Tibial artery (tissue), 4 donors: Measurements from ENCODE around the gene NPNT.

Source experiments
- DNase-seq, 2 donors: peaks; one replicate each; pipeline ENCODE4 v3.0.0-alpha.2; 2019
- H3K27ac ChIP-seq, 2 donors: fragments of 200-600 bp; sonication (generic) in 1 of 2; 1 replicate in 1 of 2; 2 replicates in 1 of 2; pipeline ENCODE4 v1.5.1; 2018 to 2019; ENCODE audit warnings: mild to moderate bottlenecking in 1 of 2
- H3K27me3 ChIP-seq, 2 donors: fragments of 200-600 bp; sonication (generic) in 1 of 2; one replicate each; pipeline versions ENCODE4 v1.5.1 to v1.6.0; 2016 to 2019
- H3K36me3 ChIP-seq, 3 donors: fragments of 200-600 bp; sonication (generic) in 2 of 3; one replicate each; pipeline ENCODE4 v1.5.1; 2016 to 2019; ENCODE audit warnings: mild to moderate bottlenecking in 2 of 3
- H3K4me1 ChIP-seq, 4 donors: fragments of 200-600 bp; sonication (generic) in 2 of 4; 1 replicate in 3 of 4; 2 replicates in 1 of 4; pipeline ENCODE4 v1.5.1; 2016 to 2019
- H3K4me3 ChIP-seq, 2 donors: fragments of 200-600 bp; sonication (generic) in 1 of 2; 1 replicate in 1 of 2; 2 replicates in 1 of 2; pipeline ENCODE4 v1.5.1; 2018 to 2019; ENCODE audit warnings: mild to moderate bottlenecking in 2 of 2
- H3K9me3 ChIP-seq, 3 donors: fragments of 200-600 bp; sonication (generic) in 1 of 3; one replicate each; pipeline ENCODE4 v1.5.1; 2016 to 2019
- CTCF ChIP-seq, 2 experiments: fragments of 200-600 bp in 1 of 2; fragments of 450-650 bp in 1 of 2; IDR thresholded peaks; one replicate each; pipeline ENCODE4 v1.5.1; 2017 to 2019; ENCODE audit warnings: antibody characterized with exemption in 2 of 2, mild to moderate bottlenecking in 1 of 2, moderate library complexity in 1 of 2
- intact Hi-C: fragments of 100-400 bp; cut with DNase I; formaldehyde crosslinking; loops from one replicate; pipeline ENCODE4 v1.15.0; 2023; ENCODE audit warnings: low total_unique reads

NPNT gene

GRCh38 chr4:105994061-105994460, 98.8 kb downstream of the NPNT start:
- H3K27ac ChIP-seq, result no peak overlapping the region
- TF ChIP-seq CTCF (IDR thresholded peaks at IDR 0.05), result no peak
- intact Hi-C loops, result no loop called here
- no peaks in the 10 kb centered on the region for H3K9me3 ChIP-seq
- H3K4me1 ChIP-seq, result peaks cover 0 to 27% (median 18%) of the 10 kb centered on the region in 4 donors
- no peak overlapping the region for H3K4me3 ChIP-seq
- no peaks in the 10 kb centered on the region for H3K36me3 ChIP-seq
- no peaks in the 10 kb centered on the region for H3K27me3 ChIP-seq
- no peak for DNase-seq

GRCh38 chr4:105994841-105995501, 99.7 kb downstream of the NPNT start:
- peaks cover 0 to 18% (median 13%) of the 10 kb centered on the region in 4 donors for H3K4me1 ChIP-seq
- H3K27ac ChIP-seq, result no peak overlapping the region
- intact Hi-C loops, result no loop called here
- no peaks in the 10 kb centered on the region for H3K9me3 ChIP-seq
- no peak for TF ChIP-seq CTCF (IDR thresholded peaks at IDR 0.05)
- no peaks in the 10 kb centered on the region for H3K27me3 ChIP-seq
- H3K36me3 ChIP-seq, result no peaks in the 10 kb centered on the region
- H3K4me3 ChIP-seq, result no peak overlapping the region
- DNase-seq, result no peak

GRCh38 chr4:105996845-105997244, 101.6 kb downstream of the NPNT start:
- H3K27me3 ChIP-seq, result no peaks in the 10 kb centered on the region
- H3K27ac ChIP-seq, result no peak overlapping the region

GRCh38 chr4:105998171-105999063, 103.1 kb downstream of the NPNT start:
- intact Hi-C loops, result no loop called here
- H3K4me3 ChIP-seq, result no peak overlapping the region
- DNase-seq, result no peak
- no peak overlapping the region for H3K27ac ChIP-seq
- H3K4me1 ChIP-seq, result no peaks in the 10 kb centered on the region
- no peaks in the 10 kb centered on the region for H3K9me3 ChIP-seq
- no peak for TF ChIP-seq CTCF (IDR thresholded peaks at IDR 0.05)
- H3K36me3 ChIP-seq, result no peaks in the 10 kb centered on the region
- H3K27me3 ChIP-seq, result no peaks in the 10 kb centered on the region

More at GRCh38 chr4:105996845-105997244, 101.6 kb downstream of the NPNT start:
- no peak for DNase-seq
- intact Hi-C loops, result no loop called here
- no peaks in the 10 kb centered on the region for H3K36me3 ChIP-seq
- TF ChIP-seq CTCF (IDR thresholded peaks at IDR 0.05), result no peak
- H3K9me3 ChIP-seq, result no peaks in the 10 kb centered on the region
- no peak overlapping the region for H3K4me3 ChIP-seq
- no peaks in the 10 kb centered on the region for H3K4me1 ChIP-seq

GRCh38 chr4:106002994-106003393, 107.7 kb downstream of the NPNT start:
- Histone ChIP-seq H3K9me3 (no peaks in the 10 kb centered on the region), H3K4me3 (no peak overlapping the region), H3K27me3 (no peaks in the 10 kb centered on the region), H3K36me3 (no peaks in the 10 kb centered on the region), H3K4me1 (no peaks in the 10 kb centered on the region), H3K27ac (no peak overlapping the region)
- DNase-seq, result no peak
- intact Hi-C loops, result no loop called here
- no peak for TF ChIP-seq CTCF (IDR thresholded peaks at IDR 0.05)
